ENCODE data around the gene IMMP2L.

- TF ChIP-seq CTCF (conservative IDR thresholded peaks at IDR 0.05; ENCODE audit: low read depth, low read length) (no peak), CEBPB (IDR thresholded peaks at IDR 0.05; ENCODE audit: low read depth, low read length) (no peak)
Measured at GRCh38 chr7:111511845-111512244, 50.4 kb downstream of the IMMP2L start.
